ENCODE results near the gene NR2F1-AS1.

The NR2F1-AS1 gene

GRCh38 chr5:93580927-93581445 lies at the start of gene NR2F1-AS1:
Gene NR2F1-AS1, minus strand, starts transcription at chr5:93581219.
- DNase-seq (ENCODE audit: low read depth), result no peak

- DNase-seq (ENCODE audit: low read depth), result no peak
Observed at GRCh38 chr5:93626801-93627200, 45.8 kb upstream of the NR2F1-AS1 start.

GRCh38 chr5:93623153-93623552 lies 42.1 kb upstream of the NR2F1-AS1 start:
- no peak for DNase-seq (ENCODE audit: low read depth)

GRCh38 chr5:93622240-93622885 lies 41.3 kb upstream of the NR2F1-AS1 start:
- DNase-seq (ENCODE audit: low read depth), result no peak

- no peak for DNase-seq (ENCODE audit: low read depth)
Observed at GRCh38 chr5:93621327-93621798, 40.3 kb upstream of the NR2F1-AS1 start.

GRCh38 chr5:93620487-93621326 lies 39.7 kb upstream of the NR2F1-AS1 start:
- DNase-seq (ENCODE audit: low read depth), result peak; percentile 30

GRCh38 chr5:93616538-93617174 lies 35.6 kb upstream of the NR2F1-AS1 start:
- no peak for DNase-seq (ENCODE audit: low read depth)

GRCh38 chr5:93612855-93613243 lies 31.8 kb upstream of the NR2F1-AS1 start:
- no peak for DNase-seq (ENCODE audit: low read depth)

- no peak for DNase-seq (ENCODE audit: low read depth)
Observed at GRCh38 chr5:93611976-93612854, 31.2 kb upstream of the NR2F1-AS1 start.

GRCh38 chr5:93611273-93611975 lies 30.4 kb upstream of the NR2F1-AS1 start:
- DNase-seq (ENCODE audit: low read depth), result no peak

GRCh38 chr5:93610581-93611272 lies 29.7 kb upstream of the NR2F1-AS1 start:
- no peak for DNase-seq (ENCODE audit: low read depth)

GRCh38 chr5:93609762-93610161 lies 28.7 kb upstream of the NR2F1-AS1 start:
- DNase-seq (ENCODE audit: low read depth), result no peak

- no peak for DNase-seq (ENCODE audit: low read depth)
Observed at GRCh38 chr5:93608855-93609254, 27.8 kb upstream of the NR2F1-AS1 start.

- DNase-seq (ENCODE audit: low read depth), result no peak
Observed at GRCh38 chr5:93607367-93608258, 26.6 kb upstream of the NR2F1-AS1 start.

- DNase-seq (ENCODE audit: low read depth), result no peak
Observed at GRCh38 chr5:93606382-93606752, 25.3 kb upstream of the NR2F1-AS1 start.

- no peak for DNase-seq (ENCODE audit: low read depth)
Observed at GRCh38 chr5:93604644-93605515, 23.9 kb upstream of the NR2F1-AS1 start.

- no peak for DNase-seq (ENCODE audit: low read depth)
Observed at GRCh38 chr5:93603793-93604643, 23.0 kb upstream of the NR2F1-AS1 start.
